Large intestine (tissue), 3 donors: ENCODE data around the gene CTNNA3. TPM values are rescaled to one million over a fixed set of nuclear protein-coding genes. Genes with fewer than 3 reads are reported as not detected.

Source experiments
- DNase-seq, 2 donors: peaks; one replicate each; pipeline versions ENCODE4 v3.0.0 to v3.0.0-alpha.2; 2013
- H3K27ac ChIP-seq: one replicate; pipeline ENCODE4 v1.5.1; 2013; ENCODE audit warnings: low read length
- H3K27me3 ChIP-seq: 2 replicates; pipeline ENCODE4 v1.6.1; 2013; ENCODE audit warnings: low read length; ENCODE audit not compliant: control insufficient read depth, insufficient read depth
- H3K36me3 ChIP-seq: 2 replicates; pipeline ENCODE4 v1.6.1; 2013; ENCODE audit warnings: low read length; ENCODE audit not compliant: control insufficient read depth, insufficient read depth
- H3K4me1 ChIP-seq: one replicate; pipeline ENCODE4 v1.6.1; 2013; ENCODE audit warnings: low read length; ENCODE audit not compliant: control insufficient read depth, insufficient read depth
- H3K4me3 ChIP-seq: one replicate; pipeline ENCODE4 v1.5.1; 2013; ENCODE audit warnings: low read length
- H3K9me3 ChIP-seq: one replicate; pipeline ENCODE4 v1.6.1; 2013; ENCODE audit warnings: mild to moderate bottlenecking, low read depth, low read length, moderate library complexity; ENCODE audit not compliant: control insufficient read depth
- WGBS: methylation state at CpG from one replicate; pipeline ENCODE4 v1.1.5; 2013; ENCODE audit warnings: low lambda C conversion rate; ENCODE audit not compliant: insufficient coverage; 5-methylcytosine and 5-hydroxymethylcytosine counted together
- polyA plus RNA-seq: library from polyadenylated mRNA; unstranded; fragments of 120-200 nt; gene quantifications from one replicate; pipeline ENCODE4 v1.2.1, GENCODE V29; 2013

CTNNA3 gene
- polyA plus RNA-seq, 1 donor, result 2.3 TPM

- no peaks in the 10 kb centered on the region for H3K27me3 ChIP-seq
- no peaks in the 10 kb centered on the region for H3K4me1 ChIP-seq
- no peak overlapping the region for H3K27ac ChIP-seq
- H3K9me3 ChIP-seq, result no peaks in the 10 kb centered on the region
- no peak overlapping the region for H3K4me3 ChIP-seq
- H3K36me3 ChIP-seq, result no peaks in the 10 kb centered on the region
- no peak for DNase-seq
These were observed 1456.9 kb downstream of the CTNNA3 start for GRCh38 chr10:66239062-66239461.

- Histone ChIP-seq H3K4me3 (no peak overlapping the region), H3K36me3 (no peaks in the 10 kb centered on the region), H3K27me3 (no peaks in the 10 kb centered on the region), H3K4me1 (no peaks in the 10 kb centered on the region), H3K9me3 (no peaks in the 10 kb centered on the region), H3K27ac (no peak overlapping the region)
- 100% methylated on average over 2 of the region's 2 CpGs for WGBS
- no peak for DNase-seq
These were observed 1457.7 kb downstream of the CTNNA3 start for GRCh38 chr10:66238343-66238742.

- no peaks in the 10 kb centered on the region for H3K27me3 ChIP-seq
- H3K36me3 ChIP-seq, result no peaks in the 10 kb centered on the region
- WGBS, result no CpG with 5 or more reads among the region's 4 CpGs
- H3K4me1 ChIP-seq, result no peaks in the 10 kb centered on the region
- H3K9me3 ChIP-seq, result no peaks in the 10 kb centered on the region
- no peak for DNase-seq
- no peak overlapping the region for H3K4me3 ChIP-seq
- H3K27ac ChIP-seq, result no peak overlapping the region
These were observed 1461.1 kb downstream of the CTNNA3 start for GRCh38 chr10:66234872-66235271.

- Histone ChIP-seq H3K36me3 (no peaks in the 10 kb centered on the region), H3K27me3 (no peaks in the 10 kb centered on the region), H3K4me1 (no peaks in the 10 kb centered on the region), H3K9me3 (peaks cover 4% of the 10 kb centered on the region), H3K27ac (no peak overlapping the region), H3K4me3 (no peak overlapping the region)
- no peak for DNase-seq
These were observed 1467.1 kb downstream of the CTNNA3 start for GRCh38 chr10:66228887-66229286.

GRCh38 chr10:66223656-66224055 lies 1472.3 kb downstream of the CTNNA3 start:
- H3K27ac ChIP-seq, result no peak overlapping the region
- H3K4me1 ChIP-seq, result no peaks in the 10 kb centered on the region
- WGBS, result no CpG with 5 or more reads among the region's 1 CpG
- no peaks in the 10 kb centered on the region for H3K27me3 ChIP-seq
- no peak overlapping the region for H3K4me3 ChIP-seq
- DNase-seq, result no peak
- peaks cover 4% of the 10 kb centered on the region for H3K9me3 ChIP-seq
- H3K36me3 ChIP-seq, result no peaks in the 10 kb centered on the region

- H3K4me1 ChIP-seq, result no peaks in the 10 kb centered on the region
- no peaks in the 10 kb centered on the region for H3K27me3 ChIP-seq
- no peak for DNase-seq
- H3K36me3 ChIP-seq, result no peaks in the 10 kb centered on the region
- H3K4me3 ChIP-seq, result no peak overlapping the region
- no peak overlapping the region for H3K27ac ChIP-seq
- WGBS, result 82% methylated on average over 3 of the region's 3 CpGs
- peaks cover 4% of the 10 kb centered on the region for H3K9me3 ChIP-seq
These were observed 1473.4 kb downstream of the CTNNA3 start for GRCh38 chr10:66222462-66223046.

- no peaks in the 10 kb centered on the region for H3K27me3 ChIP-seq
- H3K4me3 ChIP-seq, result no peak overlapping the region
- no peaks in the 10 kb centered on the region for H3K36me3 ChIP-seq
- no peak for DNase-seq
- no peak overlapping the region for H3K27ac ChIP-seq
- no peaks in the 10 kb centered on the region for H3K4me1 ChIP-seq
- WGBS, result 71% methylated on average over 1 of the region's 5 CpGs
- no peaks in the 10 kb centered on the region for H3K9me3 ChIP-seq
These were observed 1476.9 kb downstream of the CTNNA3 start for GRCh38 chr10:66218981-66219587.

- no CpG with 5 or more reads among the region's 2 CpGs for WGBS
- no peaks in the 10 kb centered on the region for H3K36me3 ChIP-seq
- H3K27ac ChIP-seq, result no peak overlapping the region
- H3K4me3 ChIP-seq, result no peak overlapping the region
- H3K4me1 ChIP-seq, result no peaks in the 10 kb centered on the region
- no peaks in the 10 kb centered on the region for H3K9me3 ChIP-seq
- H3K27me3 ChIP-seq, result no peaks in the 10 kb centered on the region
- no peak for DNase-seq
These were observed 1477.7 kb downstream of the CTNNA3 start for GRCh38 chr10:66218289-66218688.

GRCh38 chr10:66215920-66216319 lies 1480.1 kb downstream of the CTNNA3 start:
- H3K4me3 ChIP-seq, result no peak overlapping the region
- no CpG with 5 or more reads among the region's 3 CpGs for WGBS
- H3K36me3 ChIP-seq, result no peaks in the 10 kb centered on the region

GRCh38 chr10:66214721-66215404 lies 1481.1 kb downstream of the CTNNA3 start:
- WGBS, result 71% methylated on average over 2 of the region's 4 CpGs
- H3K27me3 ChIP-seq, result no peaks in the 10 kb centered on the region
- H3K9me3 ChIP-seq, result no peaks in the 10 kb centered on the region

More at GRCh38 chr10:66215920-66216319, 1480.1 kb downstream of the CTNNA3 start:
- H3K4me1 ChIP-seq, result no peaks in the 10 kb centered on the region
- no peaks in the 10 kb centered on the region for H3K27me3 ChIP-seq
- H3K9me3 ChIP-seq, result no peaks in the 10 kb centered on the region
- no peak overlapping the region for H3K27ac ChIP-seq
- no peak for DNase-seq

GRCh38 chr10:66209025-66209424 lies 1487.0 kb downstream of the CTNNA3 start:
- Histone ChIP-seq H3K9me3 (no peaks in the 10 kb centered on the region), H3K27me3 (no peaks in the 10 kb centered on the region), H3K36me3 (no peaks in the 10 kb centered on the region), H3K27ac (no peak overlapping the region), H3K4me3 (no peak overlapping the region), H3K4me1 (no peaks in the 10 kb centered on the region)
- no peak for DNase-seq

More at GRCh38 chr10:66214721-66215404, 1481.1 kb downstream of the CTNNA3 start:
- H3K27ac ChIP-seq, result no peak overlapping the region
- H3K4me3 ChIP-seq, result no peak overlapping the region
- no peaks in the 10 kb centered on the region for H3K36me3 ChIP-seq
- no peak for DNase-seq
- H3K4me1 ChIP-seq, result no peaks in the 10 kb centered on the region
